ENCODE measurements around the gene VOPP1.

Gene VOPP1

GRCh38 chr7:55521512-55521911, 50.8 kb downstream of the VOPP1 start:
- H3K4me1 ChIP-seq (ENCODE audit: control extremely low read depth in 1 of 4, control insufficient read depth in 4 of 4, insufficient read depth in 4 of 4, low read length in 3 of 4) = no peaks in the 10 kb centered on the region
- POLR2A ChIA-PET = no interaction called here
- WGBS (ENCODE audit: insufficient coverage) = 93% methylated on average over 9 of the region's 9 CpGs
- no peak for DNase-seq
- CTCF ChIA-PET = no interaction called here
- no peak overlapping the region for H3K27ac ChIP-seq (ENCODE audit: insufficient read depth in 1 of 2, low read depth in 1 of 2, low read length in 2 of 2, poor library complexity in 1 of 2, severe bottlenecking in 2 of 2)
- peaks cover 0 to 26% (median 13%) of the 10 kb centered on the region in 4 experiments for H3K36me3 ChIP-seq (ENCODE audit: control insufficient read depth in 4 of 4, insufficient read depth in 4 of 4, low read length in 3 of 4)
- no peaks in the 10 kb centered on the region for H3K9me3 ChIP-seq (ENCODE audit: control extremely low read depth in 1 of 5, control insufficient read depth in 4 of 5, insufficient read depth in 2 of 5, low read depth in 1 of 5, low read length in 4 of 5)
- no peaks in the 10 kb centered on the region for H3K27me3 ChIP-seq (replicated peaks in 2 of 5; ENCODE audit: control insufficient read depth in 4 of 5, insufficient read depth in 5 of 5, low read length in 4 of 5)
- no peak overlapping the region for H3K4me3 ChIP-seq (ENCODE audit: control insufficient read depth in 1 of 7, extremely low read depth in 1 of 7, insufficient read depth in 4 of 7, low read depth in 2 of 7, low read length in 6 of 7)

- H3K27ac ChIP-seq (ENCODE audit: insufficient read depth in 1 of 2, low read depth in 1 of 2, low read length in 2 of 2, poor library complexity in 1 of 2, severe bottlenecking in 2 of 2) = no peak overlapping the region
- ChIA-PET POLR2A (no interaction called here), CTCF (no interaction called here)
- no peak for DNase-seq
- H3K4me3 ChIP-seq (ENCODE audit: control insufficient read depth in 1 of 7, extremely low read depth in 1 of 7, insufficient read depth in 4 of 7, low read depth in 2 of 7, low read length in 6 of 7) = no peak overlapping the region
- peaks cover 0 to 7% (median 1%) of the 10 kb centered on the region in 4 experiments for H3K4me1 ChIP-seq (ENCODE audit: control extremely low read depth in 1 of 4, control insufficient read depth in 4 of 4, insufficient read depth in 4 of 4, low read length in 3 of 4)
- H3K36me3 ChIP-seq (ENCODE audit: control insufficient read depth in 4 of 4, insufficient read depth in 4 of 4, low read length in 3 of 4) = peaks cover 0 to 26% (median 14%) of the 10 kb centered on the region in 4 experiments
- WGBS (ENCODE audit: insufficient coverage) = 99% methylated on average over 7 of the region's 13 CpGs
- H3K27me3 ChIP-seq (replicated peaks in 2 of 5; ENCODE audit: control insufficient read depth in 4 of 5, insufficient read depth in 5 of 5, low read length in 4 of 5) = no peaks in the 10 kb centered on the region
- H3K9me3 ChIP-seq (ENCODE audit: control extremely low read depth in 1 of 5, control insufficient read depth in 4 of 5, insufficient read depth in 2 of 5, low read depth in 1 of 5, low read length in 4 of 5) = no peaks in the 10 kb centered on the region
Measured at GRCh38 chr7:55520426-55521140, 51.7 kb downstream of the VOPP1 start.

- ChIA-PET CTCF (no interaction called here), POLR2A (no interaction called here)
- no peaks in the 10 kb centered on the region for H3K9me3 ChIP-seq (ENCODE audit: control extremely low read depth in 1 of 5, control insufficient read depth in 4 of 5, insufficient read depth in 2 of 5, low read depth in 1 of 5, low read length in 4 of 5)
- WGBS (ENCODE audit: insufficient coverage) = over 99% methylated on average over 8 of the region's 8 CpGs
- H3K36me3 ChIP-seq (ENCODE audit: control insufficient read depth in 4 of 4, insufficient read depth in 4 of 4, low read length in 3 of 4) = peaks cover 0 to 34% (median 19%) of the 10 kb centered on the region in 4 experiments
- no peak overlapping the region for H3K27ac ChIP-seq (ENCODE audit: insufficient read depth in 1 of 2, low read depth in 1 of 2, low read length in 2 of 2, poor library complexity in 1 of 2, severe bottlenecking in 2 of 2)
- peaks cover 0 to 9% (median 1%) of the 10 kb centered on the region in 4 experiments for H3K4me1 ChIP-seq (ENCODE audit: control extremely low read depth in 1 of 4, control insufficient read depth in 4 of 4, insufficient read depth in 4 of 4, low read length in 3 of 4)
- DNase-seq = no peak
- no peaks in the 10 kb centered on the region for H3K27me3 ChIP-seq (replicated peaks in 2 of 5; ENCODE audit: control insufficient read depth in 4 of 5, insufficient read depth in 5 of 5, low read length in 4 of 5)
- no peak overlapping the region for H3K4me3 ChIP-seq (ENCODE audit: control insufficient read depth in 1 of 7, extremely low read depth in 1 of 7, insufficient read depth in 4 of 7, low read depth in 2 of 7, low read length in 6 of 7)
Measured at GRCh38 chr7:55518836-55519235, 53.5 kb downstream of the VOPP1 start.

GRCh38 chr7:55517936-55518689, 54.2 kb downstream of the VOPP1 start:
- WGBS (ENCODE audit: insufficient coverage) = 99% methylated on average over 13 of the region's 15 CpGs
- Histone ChIP-seq H3K9me3 (ENCODE audit: control extremely low read depth in 1 of 5, control insufficient read depth in 4 of 5, insufficient read depth in 2 of 5, low read depth in 1 of 5, low read length in 4 of 5) (no peaks in the 10 kb centered on the region), H3K36me3 (ENCODE audit: control insufficient read depth in 4 of 4, insufficient read depth in 4 of 4, low read length in 3 of 4) (peaks cover 0 to 37% (median 19%) of the 10 kb centered on the region in 4 experiments), H3K27me3 (replicated peaks in 2 of 5; ENCODE audit: control insufficient read depth in 4 of 5, insufficient read depth in 5 of 5, low read length in 4 of 5) (no peaks in the 10 kb centered on the region), H3K27ac (ENCODE audit: insufficient read depth in 1 of 2, low read depth in 1 of 2, low read length in 2 of 2, poor library complexity in 1 of 2, severe bottlenecking in 2 of 2) (no peak overlapping the region), H3K4me3 (ENCODE audit: control insufficient read depth in 1 of 7, extremely low read depth in 1 of 7, insufficient read depth in 4 of 7, low read depth in 2 of 7, low read length in 6 of 7) (no peak overlapping the region), H3K4me1 (ENCODE audit: control extremely low read depth in 1 of 4, control insufficient read depth in 4 of 4, insufficient read depth in 4 of 4, low read length in 3 of 4) (peaks cover 0 to 9% (median 1%) of the 10 kb centered on the region in 4 experiments)
- ChIA-PET POLR2A (no interaction called here), CTCF (interaction anchor here (1.2 kb wide), 1 partner anchor 17 kb away, joined by 3 read pairs; no protein-coding TSS in a partner anchor)
- DNase-seq = no peak

- WGBS (ENCODE audit: insufficient coverage) = 85% methylated on average over 8 of the region's 12 CpGs
- no peak overlapping the region for H3K27ac ChIP-seq (ENCODE audit: insufficient read depth in 1 of 2, low read depth in 1 of 2, low read length in 2 of 2, poor library complexity in 1 of 2, severe bottlenecking in 2 of 2)
- peaks cover 0 to 9% (median 1%) of the 10 kb centered on the region in 4 experiments for H3K4me1 ChIP-seq (ENCODE audit: control extremely low read depth in 1 of 4, control insufficient read depth in 4 of 4, insufficient read depth in 4 of 4, low read length in 3 of 4)
- H3K27me3 ChIP-seq (replicated peaks in 2 of 5; ENCODE audit: control insufficient read depth in 4 of 5, insufficient read depth in 5 of 5, low read length in 4 of 5) = no peaks in the 10 kb centered on the region
- ChIA-PET POLR2A (no interaction called here), CTCF (interaction anchor here (0.5 to 1.2 kb wide), 2 partner anchors 16 to 17 kb away, joined by 3 read pairs; no protein-coding TSS in a partner anchor)
- H3K4me3 ChIP-seq (ENCODE audit: control insufficient read depth in 1 of 7, extremely low read depth in 1 of 7, insufficient read depth in 4 of 7, low read depth in 2 of 7, low read length in 6 of 7) = no peak overlapping the region
- no peaks in the 10 kb centered on the region for H3K9me3 ChIP-seq (ENCODE audit: control extremely low read depth in 1 of 5, control insufficient read depth in 4 of 5, insufficient read depth in 2 of 5, low read depth in 1 of 5, low read length in 4 of 5)
- H3K36me3 ChIP-seq (ENCODE audit: control insufficient read depth in 4 of 4, insufficient read depth in 4 of 4, low read length in 3 of 4) = peaks cover 0 to 41% (median 19%) of the 10 kb centered on the region in 4 experiments
- no peak for DNase-seq
Measured at GRCh38 chr7:55517191-55517633, 55.1 kb downstream of the VOPP1 start.

- peaks cover 0 to 41% (median 19%) of the 10 kb centered on the region in 4 experiments for H3K36me3 ChIP-seq (ENCODE audit: control insufficient read depth in 4 of 4, insufficient read depth in 4 of 4, low read length in 3 of 4)
- no peaks in the 10 kb centered on the region for H3K9me3 ChIP-seq (ENCODE audit: control extremely low read depth in 1 of 5, control insufficient read depth in 4 of 5, insufficient read depth in 2 of 5, low read depth in 1 of 5, low read length in 4 of 5)
- peaks cover 0 to 9% (median 1%) of the 10 kb centered on the region in 4 experiments for H3K4me1 ChIP-seq (ENCODE audit: control extremely low read depth in 1 of 4, control insufficient read depth in 4 of 4, insufficient read depth in 4 of 4, low read length in 3 of 4)
- ChIA-PET POLR2A (no interaction called here), CTCF (interaction anchor here (1.0 kb wide), 1 partner anchor 18 kb away, joined by 4 read pairs; no protein-coding TSS in a partner anchor)
- no peak overlapping the region for H3K4me3 ChIP-seq (ENCODE audit: control insufficient read depth in 1 of 7, extremely low read depth in 1 of 7, insufficient read depth in 4 of 7, low read depth in 2 of 7, low read length in 6 of 7)
- H3K27ac ChIP-seq (ENCODE audit: insufficient read depth in 1 of 2, low read depth in 1 of 2, low read length in 2 of 2, poor library complexity in 1 of 2, severe bottlenecking in 2 of 2) = no peak overlapping the region
- WGBS (ENCODE audit: insufficient coverage) = no CpG with 5 or more reads among the region's 4 CpGs
- DNase-seq = no peak
- H3K27me3 ChIP-seq (replicated peaks in 2 of 5; ENCODE audit: control insufficient read depth in 4 of 5, insufficient read depth in 5 of 5, low read length in 4 of 5) = no peaks in the 10 kb centered on the region
Measured at GRCh38 chr7:55516409-55516808, 55.9 kb downstream of the VOPP1 start.

All from common myeloid progenitor, CD34-positive (primary cell).